K562 (cell line): ENCODE results near the gene ELOVL5.
"Not testable (repeated sequence)": the region's sequence is repeated elsewhere in the genome, so short reads cannot be mapped to it uniquely, and the experiment has no call there.

Source experiments
- ARHGAP35 ChIP-seq: fragments of 450-650 bp; IDR thresholded peaks from 2 replicates; pipeline ENCODE4 v1.6.1; 2018; ENCODE audit not compliant: partially characterized antibody
- CBX3 ChIP-seq, 2 experiments: IDR thresholded peaks; 1 replicate in 1 of 2; 2 replicates in 1 of 2; pipeline ENCODE4 v1.6.1; 2012; ENCODE audit warnings: inconsistent platforms in 2 of 2, low read length in 2 of 2, borderline replicate concordance in 1 of 2, control low read depth in 1 of 2
- CTCF ChIP-seq, 3 experiments: IDR thresholded peaks in 2 of 3; conservative IDR thresholded peaks in 1 of 3; 2 replicates each; pipeline ENCODE4 v1.5.1; 2011 to 2012; ENCODE audit warnings: low read length in 3 of 3, mild to moderate bottlenecking in 3 of 3, control low read depth in 2 of 3, improper control_type of control experiment in 1 of 3, inconsistent platforms in 1 of 3, low read depth in 1 of 3, mixed read lengths in 1 of 3, moderate library complexity in 1 of 3; ENCODE audit not compliant: insufficient read depth in 2 of 3
- E2F1 ChIP-seq: sonication (generic); formaldehyde crosslinking; IDR thresholded peaks from 2 replicates; pipeline ENCODE4 v1.8.1; 2023; ENCODE audit warnings: mild to moderate bottlenecking, missing genetic modification reagents, moderate library complexity
- KHSRP ChIP-seq: fragments of 450-650 bp; IDR thresholded peaks from 2 replicates; pipeline ENCODE4 v1.6.1; 2017
- POLR2A ChIP-seq: fragments of 450-650 bp; conservative IDR thresholded peaks from 2 replicates; pipeline ENCODE4 v1.6.1; 2016
- POLR2AphosphoS5 ChIP-seq: IDR thresholded peaks from 2 replicates; pipeline ENCODE4 v1.6.1; 2011; ENCODE audit warnings: mild to moderate bottlenecking, low read depth, low read length, moderate library complexity; ENCODE audit not compliant: control insufficient read depth, insufficient read depth
- RBM39 ChIP-seq: fragments of 200-400 bp; formaldehyde crosslinking; optimal IDR thresholded peaks from 2 replicates; pipeline ENCODE3; 2018; ENCODE audit warnings: low read depth, low read length
- TAF1 ChIP-seq: IDR thresholded peaks from 2 replicates; pipeline ENCODE4 v1.6.1; 2011; ENCODE audit warnings: mild to moderate bottlenecking, low read length, moderate library complexity; ENCODE audit not compliant: insufficient read depth, control insufficient read depth, severe bottlenecking; ENCODE audit errors: extremely low read depth
- ZNF740 ChIP-seq, 3 experiments: fragments of 200-800 bp in 1 of 3; sonication (Bioruptor generic) in 1 of 3; sonication (generic) in 1 of 3; formaldehyde crosslinking in 1 of 3; IDR thresholded peaks; 2 replicates each; pipeline versions ENCODE4 v1.6.1 to v1.8.0; 2016 to 2022; ENCODE audit warnings: mild to moderate bottlenecking in 2 of 3, missing compliant biosample characterization in 2 of 3, missing genetic modification characterization in 2 of 3, missing genetic modification reagents in 1 of 3

GRCh38 chr6:53346049-53346448 lies 2.7 kb downstream of the ELOVL5 start:
- not testable (repeated sequence) for TF ChIP-seq POLR2AphosphoS5; ARHGAP35; CTCF (IDR thresholded peaks at IDR 0.05 in 2 of 3, conservative IDR thresholded peaks at IDR 0.05 in 1 of 3; ENCODE audit: insufficient read depth in 2 of 3, low read depth in 1 of 3, low read length in 3 of 3); ZNF740 (CRISPR knock-in tag; IDR thresholded peaks at IDR 0.05); ZNF740 (tag; IDR thresholded peaks at IDR 0.05); POLR2A; TAF1; KHSRP; RBM39; E2F1; CBX3 (IDR thresholded peaks at IDR 0.05; ENCODE audit: borderline replicate concordance in 1 of 2, low read length in 2 of 2)
